ENCODE results near the gene SLC9A5.

SLC9A5 gene

GRCh38 chr16:67283039-67283825 is 34.5 kb downstream of the SLC9A5 start:
- no peak for DNase-seq

GRCh38 chr16:67283826-67284555 is 35.2 kb downstream of the SLC9A5 start:
- no peak for DNase-seq

- DNase-seq, result no peak
Observed at GRCh38 chr16:67284699-67285646, 36.2 kb downstream of the SLC9A5 start.

GRCh38 chr16:67286441-67287235 is 37.9 kb downstream of the SLC9A5 start:
- DNase-seq, result no peak

- DNase-seq, result no peak
Observed at GRCh38 chr16:67287960-67288359, 39.2 kb downstream of the SLC9A5 start.

GRCh38 chr16:67291461-67291860 is 42.7 kb downstream of the SLC9A5 start:
- DNase-seq, result no peak

- DNase-seq, result no peak
Observed at GRCh38 chr16:67294171-67294757, 45.5 kb downstream of the SLC9A5 start.

- DNase-seq, result no peak
Observed at GRCh38 chr16:67294938-67295361, 46.2 kb downstream of the SLC9A5 start.

- no peak for DNase-seq
Observed at GRCh38 chr16:67296420-67296819, 47.6 kb downstream of the SLC9A5 start.

- no peak for DNase-seq
Observed at GRCh38 chr16:67298277-67298676, 49.5 kb downstream of the SLC9A5 start.

- no peak for DNase-seq
Observed at GRCh38 chr16:67299269-67299668, 50.5 kb downstream of the SLC9A5 start.

- no peak for DNase-seq
Observed at GRCh38 chr16:67301080-67301782, 52.5 kb downstream of the SLC9A5 start.

GRCh38 chr16:67302076-67302475 is 53.3 kb downstream of the SLC9A5 start:
- no peak for DNase-seq

- no peak for DNase-seq
Observed at GRCh38 chr16:67302970-67303369, 54.2 kb downstream of the SLC9A5 start.

GRCh38 chr16:67304020-67304419 is 55.2 kb downstream of the SLC9A5 start:
- no peak for DNase-seq

GRCh38 chr16:67305216-67306071 is 56.7 kb downstream of the SLC9A5 start:
- DNase-seq, result no peak

GRCh38 chr16:67310561-67310960 is 61.8 kb downstream of the SLC9A5 start:
- DNase-seq, result no peak

- no peak for DNase-seq
Observed at GRCh38 chr16:67311607-67312488, 63.1 kb downstream of the SLC9A5 start.

- DNase-seq, result no peak
Observed at GRCh38 chr16:67312719-67313118, 63.9 kb downstream of the SLC9A5 start.
